D721Med (cell line): ENCODE data around the gene ZIC4.

Experiments
- DNase-seq: peaks from one replicate; pipeline ENCODE4 v3.0.0; 2011; ENCODE audit warnings: low spot score; ENCODE audit not compliant: insufficient read length
- FAIRE-seq: peaks from 2 replicates; lab custom pipeline; 2011; peaks lifted over from hg19 to GRCh38; lab: Jason Lieb, UNC
- TF ChIP-seq, protein P1 (sequence below): IDR thresholded peaks from 2 replicates; pipeline ENCODE4 v1.5.1; 2012; ENCODE audit warnings: mild to moderate bottlenecking, control low read depth; ENCODE audit not compliant: insufficient read depth; ENCODE audit errors: missing control alignments

ZIC4 gene

DNA sequence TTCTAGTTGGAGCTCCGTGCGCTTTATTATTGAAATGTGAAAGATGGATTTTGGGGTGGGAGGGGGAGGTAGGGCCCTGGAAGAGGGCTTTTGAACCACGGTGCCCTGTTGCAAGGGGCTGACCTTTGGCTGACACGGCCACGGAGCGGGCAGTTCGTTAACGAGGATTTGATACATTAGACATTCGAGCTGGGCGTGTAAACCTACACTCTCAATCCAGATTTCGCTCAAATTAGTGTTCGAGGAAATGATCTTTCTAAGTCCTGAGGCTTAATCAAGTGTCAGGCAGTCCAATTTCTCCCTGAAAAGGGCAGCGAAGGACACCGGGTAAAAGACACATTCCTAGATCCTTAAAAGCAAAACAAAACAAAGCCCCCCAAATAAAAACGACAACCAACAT, 15.9 kb upstream of the ZIC4 start:
- FAIRE-seq (no peak), DNase-seq (no peak)
- TF ChIP-seq, protein P1, sequence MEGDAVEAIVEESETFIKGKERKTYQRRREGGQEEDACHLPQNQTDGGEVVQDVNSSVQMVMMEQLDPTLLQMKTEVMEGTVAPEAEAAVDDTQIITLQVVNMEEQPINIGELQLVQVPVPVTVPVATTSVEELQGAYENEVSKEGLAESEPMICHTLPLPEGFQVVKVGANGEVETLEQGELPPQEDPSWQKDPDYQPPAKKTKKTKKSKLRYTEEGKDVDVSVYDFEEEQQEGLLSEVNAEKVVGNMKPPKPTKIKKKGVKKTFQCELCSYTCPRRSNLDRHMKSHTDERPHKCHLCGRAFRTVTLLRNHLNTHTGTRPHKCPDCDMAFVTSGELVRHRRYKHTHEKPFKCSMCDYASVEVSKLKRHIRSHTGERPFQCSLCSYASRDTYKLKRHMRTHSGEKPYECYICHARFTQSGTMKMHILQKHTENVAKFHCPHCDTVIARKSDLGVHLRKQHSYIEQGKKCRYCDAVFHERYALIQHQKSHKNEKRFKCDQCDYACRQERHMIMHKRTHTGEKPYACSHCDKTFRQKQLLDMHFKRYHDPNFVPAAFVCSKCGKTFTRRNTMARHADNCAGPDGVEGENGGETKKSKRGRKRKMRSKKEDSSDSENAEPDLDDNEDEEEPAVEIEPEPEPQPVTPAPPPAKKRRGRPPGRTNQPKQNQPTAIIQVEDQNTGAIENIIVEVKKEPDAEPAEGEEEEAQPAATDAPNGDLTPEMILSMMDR: no peak

DNA sequence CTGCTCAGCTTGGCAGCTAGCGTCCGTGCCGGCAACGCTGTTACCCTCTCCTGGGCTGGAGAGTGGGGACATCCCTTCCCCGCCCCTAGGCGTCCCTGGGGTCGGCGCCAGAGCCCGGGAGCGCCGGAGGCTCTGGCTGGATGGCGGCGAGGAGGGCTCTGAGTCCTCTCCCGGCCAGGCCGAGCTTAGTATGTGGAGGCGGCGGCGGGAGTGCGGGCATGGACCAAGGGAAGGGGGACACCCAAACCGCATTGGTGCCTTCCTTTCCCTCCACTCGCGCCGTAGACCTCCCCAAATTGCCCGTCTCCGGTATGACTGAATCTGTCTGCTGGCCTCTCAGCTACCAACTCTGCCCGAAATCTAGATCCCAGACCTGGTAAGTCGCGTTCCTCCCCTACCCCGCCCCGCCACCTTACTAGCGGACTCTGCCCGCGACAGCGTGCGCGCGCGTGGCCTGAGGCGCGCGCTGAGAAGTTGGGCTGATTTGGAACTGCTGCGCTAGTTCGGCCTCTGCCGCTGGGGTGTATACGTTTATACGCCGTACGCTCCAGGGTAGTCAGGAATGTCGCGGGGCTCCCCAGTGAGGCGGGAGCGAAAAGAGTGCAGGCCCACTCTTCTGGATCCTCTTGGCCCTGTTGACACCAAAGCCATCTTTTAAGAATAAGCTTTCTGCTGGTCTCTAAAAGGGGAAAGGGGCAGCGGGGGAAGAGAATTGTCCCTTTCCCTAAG, 15.0 kb upstream of the ZIC4 start:
- TF ChIP-seq, protein P1: no peak
- FAIRE-seq: no peak
- DNase-seq: no peak

DNA sequence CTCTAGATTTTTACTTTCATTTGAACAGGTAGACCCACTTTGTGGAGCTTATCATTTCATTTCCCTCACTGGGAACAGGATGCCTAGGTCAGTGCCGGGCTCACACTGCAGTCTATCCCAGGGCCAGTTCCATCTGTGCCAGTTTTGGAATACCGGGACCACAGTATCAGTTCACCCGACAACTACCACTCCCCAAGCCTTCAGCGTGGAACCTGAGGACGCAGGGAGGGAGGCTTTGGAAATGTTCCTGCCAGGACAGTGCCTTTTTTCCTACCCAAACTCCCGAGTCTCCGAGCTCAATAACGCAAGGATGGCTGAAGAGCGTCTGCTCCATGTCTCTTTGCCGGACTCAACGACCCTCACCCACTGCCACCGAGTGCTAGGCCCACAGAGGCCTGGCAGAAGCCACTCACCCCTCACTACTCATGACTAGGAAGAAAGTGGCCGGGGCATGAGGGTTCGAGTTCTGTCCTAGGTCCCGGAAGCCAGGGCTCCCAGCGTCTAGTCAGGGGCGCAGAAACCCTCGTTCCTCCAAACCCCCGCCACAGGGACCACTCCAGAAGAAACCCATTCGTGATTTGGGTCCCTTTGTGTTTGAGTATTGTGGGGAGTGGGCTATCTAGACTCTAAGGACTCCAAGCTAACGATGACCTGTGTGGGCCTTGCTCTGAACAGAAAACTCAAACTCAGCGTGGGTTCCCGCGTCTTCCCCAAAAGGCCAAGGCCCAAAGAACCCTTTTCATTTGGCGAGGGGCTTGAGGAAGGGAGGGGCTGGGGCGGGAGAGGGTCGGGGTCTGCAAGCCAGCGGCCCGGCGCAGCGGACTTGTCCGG, 14.2 kb upstream of the ZIC4 start:
- TF ChIP-seq, protein P1: no peak
- no peak for FAIRE-seq
- no peak for DNase-seq

DNA sequence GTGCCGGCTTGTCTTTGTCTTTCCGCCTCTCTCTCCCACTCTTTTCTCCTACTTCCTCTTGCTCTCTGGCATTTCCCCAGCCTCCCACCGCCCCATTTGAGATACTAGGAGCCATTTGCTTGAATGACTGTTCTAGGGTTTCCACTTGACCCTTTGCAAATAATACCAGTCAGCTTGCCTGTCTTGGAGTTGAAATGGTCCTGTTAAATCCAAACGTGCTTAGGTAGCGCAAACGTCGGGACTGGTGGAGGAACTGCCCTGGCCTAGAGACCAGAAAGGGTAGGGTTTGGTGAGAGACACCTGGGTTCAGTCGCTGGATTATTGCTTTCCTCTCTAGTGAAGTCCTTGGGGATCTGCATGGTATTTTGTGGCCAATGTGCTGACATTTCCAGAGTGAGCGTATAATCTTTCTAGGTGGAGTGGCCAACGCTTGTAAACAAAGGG, 13.5 kb upstream of the ZIC4 start:
- TF ChIP-seq, protein P1: no peak
- DNase-seq (no peak), FAIRE-seq (no peak)

DNA sequence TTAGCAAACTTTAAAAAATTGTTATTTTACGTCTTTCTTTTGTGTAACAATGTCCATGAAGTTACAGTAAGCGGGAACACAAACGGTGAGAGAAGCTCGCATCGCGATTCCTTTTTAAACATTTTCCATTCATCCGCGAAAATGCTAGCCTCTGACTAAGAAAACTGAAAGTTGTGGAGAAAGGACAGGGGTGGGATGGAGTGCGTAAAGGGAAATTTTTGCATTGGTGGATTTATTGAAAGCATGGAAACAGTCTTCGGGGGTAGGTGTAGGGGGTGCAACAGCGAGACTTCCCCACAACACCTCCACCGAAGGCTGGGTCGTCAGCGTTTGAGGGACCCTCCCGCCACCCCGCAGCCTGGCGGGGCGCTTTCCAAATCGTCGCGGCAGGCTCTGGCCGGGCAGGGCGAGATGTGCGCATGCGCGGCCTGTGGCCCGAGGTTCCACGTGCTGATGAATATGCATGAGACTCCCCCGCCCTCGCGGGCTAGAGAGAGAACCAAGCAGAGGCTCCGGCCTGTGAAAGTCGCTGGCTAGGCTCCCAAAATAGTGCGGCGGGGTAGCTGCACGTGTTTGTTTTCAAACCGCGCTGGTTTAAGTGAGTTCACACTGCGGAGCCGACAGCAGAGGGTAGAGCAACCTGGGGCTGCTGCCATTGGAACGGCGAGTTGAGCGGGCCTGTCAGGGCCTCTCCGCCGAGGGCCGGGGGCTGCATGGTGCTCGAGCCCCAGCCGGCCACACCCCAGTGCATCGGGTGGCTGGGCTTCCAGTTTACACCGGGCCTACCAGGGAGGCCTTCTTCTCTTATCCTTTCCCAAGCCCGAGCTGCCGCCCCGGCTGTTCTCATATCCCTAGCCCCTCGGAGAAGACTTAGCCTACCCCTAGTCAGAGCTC, 12.7 kb upstream of the ZIC4 start:
- DNase-seq (no peak), FAIRE-seq (no peak)
- TF ChIP-seq, protein P1: no peak

DNA sequence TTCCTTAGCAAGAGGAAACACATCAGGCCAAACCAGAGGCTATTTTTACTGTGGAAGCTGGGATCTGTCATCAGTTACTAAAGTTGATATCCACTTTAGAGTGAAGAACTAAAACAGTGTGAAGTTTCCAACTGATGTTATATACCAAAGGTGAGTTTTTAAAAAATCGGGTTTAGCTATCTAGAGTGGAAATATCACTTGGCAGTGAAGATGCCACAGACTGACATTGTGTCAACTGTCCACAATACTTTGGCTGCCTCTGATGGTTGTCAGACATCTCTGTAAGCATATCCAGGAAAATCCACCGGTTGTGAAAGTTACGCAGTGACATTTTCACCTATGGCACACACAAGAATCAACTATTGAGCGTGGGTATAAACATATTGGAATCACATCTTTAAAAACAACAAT, 12.0 kb upstream of the ZIC4 start:
- FAIRE-seq (no peak), DNase-seq (no peak)
- TF ChIP-seq, protein P1: no peak
